Limb (tissue), 2 donors: ENCODE data around the gene MEST.
"Not testable (repeated sequence)": the region's sequence is repeated elsewhere in the genome, so short reads cannot be mapped to it uniquely, and the experiment has no call there.

Experiments
- DNase-seq, 2 donors: peaks; one replicate each; pipeline ENCODE4 v3.0.0-alpha.2; 2016; ENCODE audit errors: extremely low spot score in 2 of 2

MEST gene

DNA sequence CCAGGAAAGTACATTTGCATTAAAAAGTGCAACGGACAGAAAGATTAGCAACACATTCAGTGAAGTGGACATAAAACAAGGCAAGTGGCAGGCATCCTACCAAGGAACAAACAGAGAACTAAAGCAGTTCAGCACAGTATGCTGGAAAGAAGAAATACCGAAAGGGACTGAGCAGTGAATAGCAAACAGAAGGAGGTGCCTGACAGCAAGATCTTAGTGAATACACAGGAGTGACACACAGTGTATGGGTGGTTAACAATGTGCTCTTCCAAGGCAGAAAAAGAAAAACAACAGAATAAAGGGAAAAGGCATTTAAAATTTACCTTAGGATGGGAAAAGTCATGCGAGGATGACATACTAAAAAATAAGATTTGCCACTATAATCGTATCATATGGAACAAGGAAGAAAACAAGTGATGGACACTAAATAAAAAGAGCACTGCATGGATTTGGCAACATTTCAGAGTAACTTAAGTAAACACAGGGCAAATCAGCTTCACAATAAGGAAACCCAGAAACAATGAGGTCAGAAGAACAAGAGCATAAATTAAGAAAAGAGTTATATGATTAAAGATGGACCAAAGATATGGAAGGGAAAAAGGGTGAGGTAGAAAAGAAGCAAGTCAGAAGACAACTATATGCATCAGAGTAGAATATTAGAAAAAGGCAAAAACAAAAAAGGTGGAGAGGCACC, 29.5 kb downstream of the MEST start:
- DNase-seq, result no peak

DNA sequence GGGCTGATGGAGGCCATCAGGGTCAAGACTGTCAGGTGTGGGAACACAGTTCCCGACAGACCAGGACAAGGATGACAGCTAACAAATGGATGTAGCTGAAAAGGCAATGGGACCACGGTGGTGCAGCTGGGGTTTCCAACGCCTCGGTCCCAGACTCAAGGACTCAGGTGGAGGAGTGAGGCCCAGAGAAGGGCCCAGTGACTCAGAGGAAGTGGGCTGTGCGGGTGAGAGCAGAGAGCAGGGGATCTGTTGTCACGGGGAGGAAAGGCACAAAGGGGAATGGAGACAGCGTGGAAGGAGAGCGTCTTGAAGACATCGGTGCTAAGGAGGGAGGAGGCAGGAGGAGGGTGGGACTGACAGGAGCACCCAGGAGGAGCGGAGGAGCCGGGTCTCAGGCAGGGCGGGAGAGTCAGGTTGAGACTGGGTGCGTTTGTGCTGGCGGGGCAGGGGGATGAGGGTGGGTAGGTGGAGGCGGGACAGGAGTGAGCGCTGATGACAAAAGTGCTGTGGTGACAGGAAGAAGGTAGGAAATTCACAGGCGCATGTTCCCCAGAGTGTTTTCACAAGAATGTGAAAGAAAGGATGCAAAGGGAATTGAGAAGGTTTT, 31.7 kb downstream of the MEST start:
- DNase-seq, result not testable (repeated sequence)

DNA sequence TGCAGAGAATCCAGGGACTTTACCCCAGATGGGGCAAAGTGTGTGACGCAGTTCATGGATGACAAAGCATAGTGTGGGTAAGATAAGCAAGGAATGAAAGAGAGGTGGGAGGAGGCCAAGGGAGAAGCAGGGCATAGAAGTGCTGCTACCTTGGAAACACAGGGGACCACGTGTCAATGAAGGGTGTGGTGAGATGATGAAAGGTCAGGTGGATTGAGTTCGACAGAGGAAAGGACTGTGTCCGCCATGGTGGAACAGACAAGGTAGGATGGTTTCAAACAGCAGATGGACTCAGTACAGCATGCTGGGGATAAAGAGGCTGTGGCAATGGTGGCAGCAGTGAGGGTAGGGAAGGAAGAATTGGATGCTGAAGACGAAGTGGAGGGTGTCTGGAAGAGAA, 32.7 kb downstream of the MEST start:
- DNase-seq, result no peak

GRCh38 chr7:130527752-130528355, 36.0 kb downstream of the MEST start:
- not testable (repeated sequence) for DNase-seq

DNA sequence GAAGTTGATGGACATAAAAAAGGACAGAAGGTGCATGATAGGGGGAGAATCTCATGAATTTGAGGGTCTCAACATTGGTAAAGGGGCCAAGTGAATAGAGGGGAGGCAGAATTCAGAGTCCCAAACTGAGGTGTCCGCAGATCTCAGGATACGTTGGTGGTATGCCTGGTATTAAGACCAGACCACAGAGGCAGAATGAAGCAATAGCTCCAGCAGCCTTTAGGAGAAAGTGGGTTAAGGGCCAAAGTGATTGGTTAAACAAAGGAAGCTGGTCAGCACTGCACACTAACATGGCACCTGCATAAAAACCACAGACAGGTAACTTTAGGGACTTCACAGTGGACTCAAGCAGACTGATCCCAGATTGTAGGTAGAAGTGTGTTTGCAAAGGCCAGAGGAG, 37.5 kb downstream of the MEST start:
- DNase-seq, result no peak

GRCh38 chr7:130537894-130538293, 46.0 kb downstream of the MEST start:
- not testable (repeated sequence) for DNase-seq

DNA sequence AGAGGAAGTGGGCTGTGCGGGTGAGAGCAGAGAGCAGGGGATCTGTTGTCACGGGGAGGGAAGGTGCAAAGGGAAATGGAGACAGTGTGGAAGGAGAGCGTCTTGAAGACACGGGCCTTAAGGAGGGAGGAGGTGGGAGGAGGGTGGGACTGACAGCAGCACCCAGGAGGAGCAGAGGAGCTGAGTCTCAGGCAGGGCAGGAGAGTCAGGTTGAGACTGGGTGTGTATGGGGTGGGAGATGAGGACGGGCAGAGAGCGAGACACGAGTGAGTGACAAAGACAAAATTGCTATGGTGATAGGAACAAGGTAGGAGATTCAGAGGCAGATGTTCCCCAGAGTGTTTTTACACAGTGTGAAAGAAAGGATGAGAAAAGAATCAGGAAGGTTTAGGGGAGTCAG, 49.4 kb downstream of the MEST start:
- not testable (repeated sequence) for DNase-seq

DNA sequence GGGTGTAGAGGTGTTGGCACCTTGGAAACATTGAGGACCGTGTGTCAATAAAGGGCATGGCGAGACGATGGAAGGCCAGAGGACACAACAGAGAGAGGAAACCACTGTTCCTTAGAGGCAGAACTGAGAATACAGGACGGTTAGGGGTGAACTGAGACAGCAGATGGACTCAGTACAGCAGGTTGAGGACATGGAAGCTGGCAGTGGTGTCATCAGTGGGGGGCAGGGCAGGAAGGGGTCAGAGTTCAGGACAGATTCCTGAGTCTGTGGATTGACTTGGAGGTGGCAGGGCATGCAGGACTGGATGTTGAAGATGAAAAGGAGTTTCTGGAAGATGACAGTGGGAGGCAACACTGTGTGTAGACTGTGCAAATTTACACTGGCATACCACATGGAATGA, 50.4 kb downstream of the MEST start:
- DNase-seq, result not testable (repeated sequence)

- DNase-seq, result no peak
These were observed 51.7 kb downstream of the MEST start for GRCh38 chr7:130543487-130544010.

- DNase-seq, result no peak
These were observed 52.5 kb downstream of the MEST start for GRCh38 chr7:130544356-130544755.

DNA sequence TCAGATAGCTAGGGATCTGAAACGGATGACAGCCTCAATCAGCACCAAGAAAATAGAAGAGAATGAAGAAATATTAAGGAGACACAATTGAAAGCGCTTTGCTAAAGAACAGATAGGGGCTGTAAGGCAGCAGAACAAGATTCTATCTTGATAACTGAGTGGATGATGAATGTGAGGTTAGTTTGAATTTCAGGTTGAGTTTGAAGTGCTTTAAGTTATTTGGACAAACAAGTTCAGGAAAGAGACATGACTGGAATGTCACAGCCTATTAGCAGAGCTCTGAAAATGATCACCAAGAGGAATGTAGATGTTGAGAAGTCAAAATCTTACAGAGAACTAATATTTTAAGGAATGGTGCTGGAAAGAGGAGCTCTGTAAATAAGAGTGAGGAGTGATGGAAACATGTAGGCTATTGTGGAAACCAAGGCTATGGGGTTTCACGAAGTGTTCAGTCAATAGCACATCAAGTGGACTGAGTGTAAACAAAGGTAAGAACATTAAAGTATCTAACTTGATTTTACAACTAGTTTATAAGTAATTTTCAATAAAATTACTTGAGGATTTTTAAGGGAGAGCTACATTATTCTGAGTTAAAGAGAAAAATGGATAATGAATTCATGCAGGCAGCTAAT, 61.6 kb downstream of the MEST start:
- DNase-seq, result no peak

DNA sequence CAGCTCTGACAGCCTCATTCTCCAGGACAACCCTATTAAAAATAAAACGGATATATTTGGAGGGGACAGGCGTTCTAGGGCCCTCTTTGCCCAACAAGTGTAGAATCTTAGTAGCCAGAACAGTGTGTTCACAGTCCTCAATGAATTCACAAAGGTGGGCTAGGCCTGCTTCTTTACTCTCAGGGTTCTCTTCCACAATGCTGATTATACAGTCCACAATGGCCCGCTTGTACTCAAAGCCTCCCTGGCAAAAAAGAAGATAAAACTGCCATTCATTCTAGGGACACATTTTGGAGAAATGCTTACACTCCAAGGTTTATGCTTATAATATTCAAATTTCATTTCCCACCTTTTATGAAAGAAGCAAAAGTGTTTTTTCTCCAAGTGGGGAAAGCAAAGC, 62.6 kb downstream of the MEST start:
- no peak for DNase-seq
